ENCODE results near the gene SAPCD2. TPM values are rescaled to one million over a fixed set of nuclear protein-coding genes. Genes with fewer than 3 reads are reported as not detected.

SAPCD2 gene
- total and polyA plus RNA-seq, 2 experiments from 2014 or later: 13.4 to 60.3 TPM

DNA sequence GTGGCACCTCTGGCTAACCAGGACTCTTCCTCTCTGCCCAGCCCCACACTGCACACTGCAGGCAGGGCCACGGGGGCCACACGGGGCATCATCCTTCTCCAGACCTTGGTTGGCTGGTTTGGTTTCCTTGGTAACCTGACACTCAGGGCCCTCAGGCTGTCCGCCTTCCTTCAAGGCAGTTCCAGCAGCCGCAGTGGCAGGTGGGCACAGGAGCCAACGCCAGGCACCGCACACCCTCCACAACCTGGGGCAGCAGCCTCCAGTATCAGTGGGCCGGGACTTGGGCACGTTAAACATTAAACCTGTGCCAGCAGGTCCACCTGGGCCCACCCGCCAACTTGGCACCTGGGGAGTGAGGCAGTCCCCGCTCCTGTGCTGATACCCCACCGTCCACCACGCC, 26.3 kb downstream of the SAPCD2 start:
- no peaks in the 10 kb centered on the region for H3K9me3 Mint-ChIP-seq
- Histone ChIP-seq H3K4me1 (ENCODE audit: insufficient read depth) (peaks cover 7% of the 10 kb centered on the region; the same call in 1 of the 2 replicates), H3K4me3 (no peak overlapping the region), H4K20me1 (replicated peaks; ENCODE audit: insufficient read depth) (no peaks in the 10 kb centered on the region; the same call in 1 of the 2 replicates), H3K9me2 (ENCODE audit: insufficient read depth) (no peaks in the 10 kb centered on the region), H3K36me3 (ENCODE audit: insufficient read depth) (no peaks in the 10 kb centered on the region), H3K79me2 (replicated peaks; ENCODE audit: insufficient read depth) (peaks cover 7% of the 10 kb centered on the region; the same call in 1 of the 2 replicates), H3F3A (replicated peaks; ENCODE audit: low read depth) (no peaks in the 10 kb centered on the region), H3K4me2 (no peak overlapping the region), H3K27ac (ENCODE audit: low read depth) (no peak overlapping the region), H3K27me3 (ENCODE audit: insufficient read depth) (peaks cover 28% of the 10 kb centered on the region), H2AFZ (no peak overlapping the region)
- H3K4me3 Mint-ChIP-seq: no peak overlapping the region
- H3K27ac Mint-ChIP-seq: no peak overlapping the region
- H3K27me3 Mint-ChIP-seq (ENCODE audit: insufficient read depth, low read depth, poor library complexity): peaks cover 30% of the 10 kb centered on the region
- no peaks in the 10 kb centered on the region for H3K36me3 Mint-ChIP-seq (ENCODE audit: low read depth)
- no peak for ATAC-seq
- DNase-seq (ENCODE audit: low spot score): no peak
- TF ChIP-seq CREB1 (CRISPR knock-in tag; IDR thresholded peaks at IDR 0.05; ENCODE audit: low read depth) (no peak), POLR2AphosphoS5 (IDR thresholded peaks at IDR 0.05; ENCODE audit: low read depth) (no peak), ZNF462 (CRISPR knock-in tag; IDR thresholded peaks at IDR 0.05) (no peak), EZH2phosphoT487 (IDR thresholded peaks at IDR 0.05; ENCODE audit: unreplicated experiment) (no peak), ZNF331 (CRISPR knock-in tag; IDR thresholded peaks at IDR 0.05; ENCODE audit: low read depth) (no peak), STAT1 (IDR thresholded peaks at IDR 0.05; ENCODE audit: unreplicated experiment) (no peak), NANOG (IDR thresholded peaks at IDR 0.05; ENCODE audit: borderline replicate concordance) (no peak), EZH2 (IDR thresholded peaks at IDR 0.05; ENCODE audit: low read depth, unreplicated experiment) (no peak)
- peaks cover 4% of the 10 kb centered on the region; the same call in 1 of the 3 replicates for H3K4me1 Mint-ChIP-seq
